Activated naive CD4-positive, alpha-beta T cell (primary cell): ENCODE measurements around the gene CEP19.

Source experiments
- DNase-seq, 4 experiments: peaks; one replicate each; lab custom pipeline; 2025; lab: John Stamatoyannopoulos, UW

The CEP19 gene

GRCh38 chr3:196666001-196666867, 45.8 kb downstream of the CEP19 start:
- DNase-seq = no peak

- no peak for DNase-seq
Observed at GRCh38 chr3:196662711-196663571, 49.1 kb downstream of the CEP19 start.

GRCh38 chr3:196662033-196662432, 50.0 kb downstream of the CEP19 start:
- no peak for DNase-seq

GRCh38 chr3:196661400-196661799, 50.6 kb downstream of the CEP19 start:
- DNase-seq = no peak

- DNase-seq = no peak
Observed at GRCh38 chr3:196660381-196661166, 51.5 kb downstream of the CEP19 start.

GRCh38 chr3:196659901-196660351, 52.1 kb downstream of the CEP19 start:
- DNase-seq = no peak
